Measurements from ENCODE around the gene KCNQ5. TPM values are rescaled to one million over a fixed set of nuclear protein-coding genes. Genes with fewer than 3 reads are reported as not detected.

KCNQ5 gene
- total RNA-seq, 1 donor from 2014 or later, result not detected

DNA sequence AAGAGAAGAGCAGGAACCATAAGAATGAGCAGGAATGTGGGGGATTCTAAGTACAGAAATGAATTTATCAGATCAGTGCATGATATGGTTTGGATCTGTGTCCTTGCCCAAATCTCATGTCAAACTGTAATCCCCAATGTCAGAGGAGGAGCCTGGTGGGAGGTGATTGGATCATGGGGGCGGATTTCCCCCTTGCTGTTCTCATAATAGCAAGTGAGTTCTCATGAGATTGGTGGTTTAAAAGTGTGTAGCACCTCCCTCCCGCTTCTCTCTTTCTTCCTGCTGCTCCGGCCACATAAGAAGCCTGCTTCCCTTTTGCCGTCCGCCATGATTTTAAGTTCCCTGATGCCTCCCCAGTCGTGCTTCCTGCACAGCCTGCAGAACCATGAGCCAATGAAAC lies 554.2 kb downstream of the KCNQ5 start:
- Histone ChIP-seq H3F3A (ENCODE audit: low read depth) (no peaks in the 10 kb centered on the region), H3K9ac (no peak overlapping the region), H3K27me3 (no peaks in the 10 kb centered on the region), H4K20me1 (ENCODE audit: low read depth) (no peaks in the 10 kb centered on the region), H3K36me3 (no peaks in the 10 kb centered on the region), H3K27ac (no peak overlapping the region), H3K79me2 (ENCODE audit: low read depth) (no peaks in the 10 kb centered on the region), H2AFZ (replicated peaks) (no peak overlapping the region), H3K4me3 (no peak overlapping the region), H3K4me2 (no peak overlapping the region), H3K4me1 (no peaks in the 10 kb centered on the region), H3K9me3 (ENCODE audit: low read depth) (no peaks in the 10 kb centered on the region)
- peaks cover 9% of the 10 kb centered on the region for H3K4me1 Mint-ChIP-seq
- DNase-seq (ENCODE audit: low spot score), result no peak
- no peak overlapping the region for H3K4me3 Mint-ChIP-seq
- no peaks in the 10 kb centered on the region for H3K9me3 Mint-ChIP-seq
- H3K27me3 Mint-ChIP-seq (ENCODE audit: insufficient read depth, low read depth), result no peaks in the 10 kb centered on the region
- no peak overlapping the region for H3K27ac Mint-ChIP-seq
- TF ChIP-seq, protein P1, sequence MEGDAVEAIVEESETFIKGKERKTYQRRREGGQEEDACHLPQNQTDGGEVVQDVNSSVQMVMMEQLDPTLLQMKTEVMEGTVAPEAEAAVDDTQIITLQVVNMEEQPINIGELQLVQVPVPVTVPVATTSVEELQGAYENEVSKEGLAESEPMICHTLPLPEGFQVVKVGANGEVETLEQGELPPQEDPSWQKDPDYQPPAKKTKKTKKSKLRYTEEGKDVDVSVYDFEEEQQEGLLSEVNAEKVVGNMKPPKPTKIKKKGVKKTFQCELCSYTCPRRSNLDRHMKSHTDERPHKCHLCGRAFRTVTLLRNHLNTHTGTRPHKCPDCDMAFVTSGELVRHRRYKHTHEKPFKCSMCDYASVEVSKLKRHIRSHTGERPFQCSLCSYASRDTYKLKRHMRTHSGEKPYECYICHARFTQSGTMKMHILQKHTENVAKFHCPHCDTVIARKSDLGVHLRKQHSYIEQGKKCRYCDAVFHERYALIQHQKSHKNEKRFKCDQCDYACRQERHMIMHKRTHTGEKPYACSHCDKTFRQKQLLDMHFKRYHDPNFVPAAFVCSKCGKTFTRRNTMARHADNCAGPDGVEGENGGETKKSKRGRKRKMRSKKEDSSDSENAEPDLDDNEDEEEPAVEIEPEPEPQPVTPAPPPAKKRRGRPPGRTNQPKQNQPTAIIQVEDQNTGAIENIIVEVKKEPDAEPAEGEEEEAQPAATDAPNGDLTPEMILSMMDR (IDR thresholded peaks at IDR 0.05), result no peak
- TF ChIP-seq EZH2phosphoT487 (IDR thresholded peaks at IDR 0.05) (no peak), EZH2 (IDR thresholded peaks at IDR 0.05) (no peak)
- no peaks in the 10 kb centered on the region for H3K36me3 Mint-ChIP-seq

DNA sequence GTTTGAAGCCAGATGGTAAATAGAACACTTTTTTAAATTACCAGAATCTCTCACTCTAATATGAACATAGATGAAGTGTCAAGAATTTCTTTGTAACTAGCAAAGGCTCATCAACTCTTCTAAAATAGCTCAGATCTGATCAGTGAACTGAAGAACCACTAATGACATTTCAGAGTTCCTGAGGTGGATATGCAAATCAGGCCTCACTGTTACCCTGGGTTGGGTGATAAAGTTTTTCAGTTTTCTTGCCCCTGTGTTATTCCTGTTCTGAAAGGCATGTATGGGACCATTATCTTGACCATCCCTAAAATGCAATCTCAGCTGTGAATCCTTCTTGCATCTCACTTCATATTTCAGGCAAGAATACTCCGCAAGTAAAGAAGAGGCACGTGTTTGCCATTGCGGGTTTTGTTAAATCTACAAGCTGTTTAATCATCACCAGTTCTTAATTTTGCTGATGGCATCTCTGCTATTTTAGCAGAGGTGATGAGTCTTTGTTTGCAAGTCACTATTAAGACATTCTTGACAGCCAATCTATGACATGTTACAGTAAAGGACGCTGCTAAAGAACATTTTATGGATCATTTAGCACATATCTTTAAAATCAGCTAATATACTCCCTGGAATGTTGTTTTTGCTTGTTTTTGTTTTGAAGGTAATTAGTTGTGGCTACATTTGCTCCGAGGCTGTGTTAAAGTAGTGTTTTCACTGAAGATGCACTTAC lies 555.5 kb downstream of the KCNQ5 start:
- H3K4me2 ChIP-seq, result no peak overlapping the region
- H3F3A ChIP-seq (ENCODE audit: low read depth), result no peaks in the 10 kb centered on the region

DNA sequence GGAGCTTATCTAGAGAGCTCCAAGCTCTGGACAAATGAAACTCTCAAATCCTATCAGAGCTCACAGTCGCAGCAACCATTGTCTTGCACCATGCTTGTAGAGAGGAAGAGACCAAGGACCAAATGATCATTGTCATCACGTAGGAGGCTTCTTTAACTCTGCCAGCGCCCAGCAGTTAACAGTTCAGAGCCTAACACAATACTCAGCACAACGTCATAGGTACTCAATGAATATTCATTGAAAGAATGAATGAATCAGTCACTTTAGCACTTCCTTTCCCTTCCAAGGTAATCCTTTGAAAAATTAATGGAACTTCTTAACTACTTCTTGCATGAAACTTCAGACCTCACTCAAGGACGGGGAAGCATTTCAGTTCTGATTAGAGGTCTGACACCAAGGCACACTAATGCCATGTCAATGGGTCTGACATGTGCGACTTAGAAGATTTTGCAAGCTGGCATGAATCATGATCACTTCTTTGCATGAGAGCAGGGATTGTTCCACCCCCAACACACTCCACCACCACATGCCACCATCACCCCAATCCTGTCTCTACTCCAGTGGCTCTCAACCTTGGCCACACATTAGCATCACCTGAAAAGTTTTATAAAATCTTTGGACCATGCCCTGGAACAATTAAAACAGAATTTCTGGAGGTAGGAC lies 558.3 kb downstream of the KCNQ5 start:
- Histone ChIP-seq H3K36me3 (no peaks in the 10 kb centered on the region), H3K27me3 (no peaks in the 10 kb centered on the region), H3K79me2 (ENCODE audit: low read depth) (no peaks in the 10 kb centered on the region), H3K4me2 (no peak overlapping the region), H3K4me1 (no peaks in the 10 kb centered on the region), H4K20me1 (ENCODE audit: low read depth) (no peaks in the 10 kb centered on the region), H3K4me3 (no peak overlapping the region), H3F3A (ENCODE audit: low read depth) (no peaks in the 10 kb centered on the region), H3K9me3 (ENCODE audit: low read depth) (no peaks in the 10 kb centered on the region), H2AFZ (replicated peaks) (no peak overlapping the region), H3K27ac (no peak overlapping the region), H3K9ac (no peak overlapping the region)
- Mint-ChIP-seq H3K27ac (no peak overlapping the region), H3K9me3 (no peaks in the 10 kb centered on the region), H3K36me3 (no peaks in the 10 kb centered on the region), H3K4me1 (peaks cover 14% of the 10 kb centered on the region), H3K4me3 (no peak overlapping the region), H3K27me3 (ENCODE audit: insufficient read depth, low read depth) (no peaks in the 10 kb centered on the region)
- TF ChIP-seq EZH2 (IDR thresholded peaks at IDR 0.05) (no peak), EZH2phosphoT487 (IDR thresholded peaks at IDR 0.05) (no peak)
- TF ChIP-seq, protein P1 (IDR thresholded peaks at IDR 0.05), result no peak
- no peak for DNase-seq (ENCODE audit: low spot score)

More for the DNA sequence above, 555.5 kb downstream of the KCNQ5 start:
- H3K27me3 Mint-ChIP-seq (ENCODE audit: insufficient read depth, low read depth), result no peaks in the 10 kb centered on the region
- Histone ChIP-seq H3K27ac (no peak overlapping the region), H3K4me3 (no peak overlapping the region), H2AFZ (replicated peaks) (no peak overlapping the region), H3K9ac (no peak overlapping the region), H4K20me1 (ENCODE audit: low read depth) (no peaks in the 10 kb centered on the region), H3K4me1 (no peaks in the 10 kb centered on the region), H3K9me3 (ENCODE audit: low read depth) (no peaks in the 10 kb centered on the region), H3K27me3 (no peaks in the 10 kb centered on the region), H3K36me3 (no peaks in the 10 kb centered on the region), H3K79me2 (ENCODE audit: low read depth) (no peaks in the 10 kb centered on the region)
- no peak for DNase-seq (ENCODE audit: low spot score)
- TF ChIP-seq, protein P1 (IDR thresholded peaks at IDR 0.05), result no peak
- TF ChIP-seq EZH2 (IDR thresholded peaks at IDR 0.05) (no peak), EZH2phosphoT487 (IDR thresholded peaks at IDR 0.05) (no peak)
- H3K9me3 Mint-ChIP-seq, result no peaks in the 10 kb centered on the region
- no peak overlapping the region for H3K4me3 Mint-ChIP-seq
- no peaks in the 10 kb centered on the region for H3K36me3 Mint-ChIP-seq
- no peak overlapping the region for H3K27ac Mint-ChIP-seq
- peaks cover 12% of the 10 kb centered on the region for H3K4me1 Mint-ChIP-seq
